SK-N-SH (cell line): ENCODE results near the gene KLF17.

Experiments
- CTCF ChIP-seq: fragments of 200-600 bp; sonication (generic); IDR thresholded peaks from 2 replicates; pipeline ENCODE4 v1.6.1; 2017; ENCODE audit warnings: antibody characterized with exemption, mild to moderate bottlenecking, moderate library complexity
- POLR2AphosphoS5 ChIP-seq: IDR thresholded peaks from 2 replicates; pipeline ENCODE4 v1.6.1; 2012; ENCODE audit warnings: low read depth, low read length
- SIN3A ChIP-seq: IDR thresholded peaks from 2 replicates; pipeline ENCODE4 v1.6.1; 2012; ENCODE audit warnings: low read depth, mild to moderate bottlenecking, low read length, moderate library complexity, borderline replicate concordance
- TF ChIP-seq, protein P1 (sequence below): IDR thresholded peaks from 2 replicates; pipeline ENCODE4 v1.4.0; 2012; ENCODE audit warnings: low read depth

DNA sequence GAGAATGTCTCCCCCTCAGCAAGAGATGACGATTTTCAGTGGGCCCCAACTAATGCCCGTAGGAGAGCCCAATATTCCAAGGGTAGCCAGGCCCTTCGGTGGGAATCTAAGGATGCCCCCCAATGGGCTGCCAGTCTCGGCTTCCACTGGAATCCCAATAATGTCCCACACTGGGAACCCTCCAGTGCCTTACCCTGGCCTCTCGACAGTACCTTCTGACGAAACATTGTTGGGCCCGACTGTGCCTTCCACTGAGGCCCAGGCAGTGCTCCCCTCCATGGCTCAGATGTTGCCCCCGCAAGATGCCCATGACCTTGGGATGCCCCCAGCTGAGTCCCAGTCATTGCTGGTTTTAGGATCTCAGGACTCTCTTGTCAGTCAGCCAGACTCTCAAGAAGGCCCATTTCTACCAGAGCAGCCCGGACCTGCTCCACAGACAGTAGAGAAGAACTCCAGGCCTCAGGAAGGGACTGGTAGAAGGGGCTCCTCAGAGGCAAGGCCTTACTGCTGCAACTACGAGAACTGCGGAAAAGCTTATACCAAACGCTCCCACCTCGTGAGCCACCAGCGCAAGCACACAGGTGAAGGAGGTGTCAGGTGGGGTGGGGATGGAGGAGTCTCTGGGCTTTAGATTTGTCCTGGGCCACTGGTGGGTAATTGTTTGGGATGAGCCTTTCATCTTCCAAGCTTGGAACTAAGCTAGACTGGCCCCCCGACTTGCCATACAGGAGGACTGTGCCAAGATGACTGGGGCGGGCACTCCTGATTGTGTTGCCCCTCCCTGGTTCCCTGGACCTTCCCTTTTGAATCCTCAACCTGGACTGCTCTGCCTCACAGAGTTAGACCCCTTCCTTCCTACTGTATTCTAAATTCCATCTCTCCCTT lies 11.2 kb downstream of the KLF17 start:
- TF ChIP-seq SIN3A: no peak
- no peak for TF ChIP-seq CTCF
- no peak for TF ChIP-seq POLR2AphosphoS5
- TF ChIP-seq, protein P1, sequence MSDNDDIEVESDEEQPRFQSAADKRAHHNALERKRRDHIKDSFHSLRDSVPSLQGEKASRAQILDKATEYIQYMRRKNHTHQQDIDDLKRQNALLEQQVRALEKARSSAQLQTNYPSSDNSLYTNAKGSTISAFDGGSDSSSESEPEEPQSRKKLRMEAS: no peak
